DMS53 (cell line): Measurements from ENCODE around the gene SIPA1L2.
"Not testable (repeated sequence)": the region's sequence is repeated elsewhere in the genome, so short reads cannot be mapped to it uniquely, and the experiment has no call there.

Source experiments
- DNase-seq: peaks from one replicate; lab custom pipeline; 2025; lab: John Stamatoyannopoulos, UW

The SIPA1L2 gene

GRCh38 chr1:232613752-232614381 is 16.1 kb downstream of the SIPA1L2 start:
- DNase-seq: no peak

- DNase-seq: not testable (repeated sequence)
These were observed 17.1 kb downstream of the SIPA1L2 start for GRCh38 chr1:232612836-232613235.

GRCh38 chr1:232611834-232612233 is 18.1 kb downstream of the SIPA1L2 start:
- no peak for DNase-seq

- not testable (repeated sequence) for DNase-seq
These were observed 18.8 kb downstream of the SIPA1L2 start for GRCh38 chr1:232610902-232611745.

GRCh38 chr1:232610192-232610901 is 19.6 kb downstream of the SIPA1L2 start:
- no peak for DNase-seq

- DNase-seq: no peak
These were observed 21.5 kb downstream of the SIPA1L2 start for GRCh38 chr1:232608427-232608826.

GRCh38 chr1:232602622-232603021 is 27.3 kb downstream of the SIPA1L2 start:
- peak; percentile 12 for DNase-seq

GRCh38 chr1:232600424-232601258 is 29.3 kb downstream of the SIPA1L2 start:
- peak; percentile 20 for DNase-seq

GRCh38 chr1:232599178-232600041 is 30.5 kb downstream of the SIPA1L2 start:
- DNase-seq: peak; percentile 54

GRCh38 chr1:232598837-232599177 is 31.1 kb downstream of the SIPA1L2 start:
- DNase-seq: no peak

- no peak for DNase-seq
These were observed 31.8 kb downstream of the SIPA1L2 start for GRCh38 chr1:232598133-232598532.

- DNase-seq: no peak
These were observed 32.2 kb downstream of the SIPA1L2 start for GRCh38 chr1:232597721-232598120.

GRCh38 chr1:232596666-232597303 is 33.1 kb downstream of the SIPA1L2 start:
- DNase-seq: no peak

GRCh38 chr1:232594768-232595698 is 34.9 kb downstream of the SIPA1L2 start:
- no peak for DNase-seq

- DNase-seq: no peak
These were observed 36.0 kb downstream of the SIPA1L2 start for GRCh38 chr1:232593717-232594502.

- DNase-seq: no peak
These were observed 38.6 kb downstream of the SIPA1L2 start for GRCh38 chr1:232591344-232591743.

- no peak for DNase-seq
These were observed 39.2 kb downstream of the SIPA1L2 start for GRCh38 chr1:232590744-232591082.
